Activated CD4-positive, alpha-beta T cell treated with anti-CD3 and anti-CD28 coated beads, Interleukin-2, Interleukin-6, amounts not matched to agents 100 ng/mL and 50 ng/mL, durations not matched to agents 16 hours and 8 hours (primary cell): Measurements from ENCODE around the gene TMEM89.

Experiments
- DNase-seq: peaks from one replicate; pipeline ENCODE4 v3.0.0-alpha.2; 2020

The TMEM89 gene

GRCh38 chr3:48609088-48610005 lies 12.2 kb downstream of the TMEM89 start, which contains the start of gene UQCRC1:
Gene UQCRC1, minus strand, starts transcription at chr3:48609646. Its CDS starts 26 bp downstream, at chr3:48609620.
- peak; percentile 96 for DNase-seq

- DNase-seq, result no peak
These were observed 14.1 kb downstream of the TMEM89 start for GRCh38 chr3:48607519-48607918.

- DNase-seq, result no peak
These were observed 20.0 kb downstream of the TMEM89 start for GRCh38 chr3:48601622-48601994.

- no peak for DNase-seq
These were observed 20.6 kb downstream of the TMEM89 start for GRCh38 chr3:48600711-48601621.

- no peak for DNase-seq
These were observed 21.9 kb downstream of the TMEM89 start for GRCh38 chr3:48599509-48600285.

- no peak for DNase-seq
These were observed 22.5 kb downstream of the TMEM89 start for GRCh38 chr3:48599077-48599501.

- DNase-seq, result no peak
These were observed 23.1 kb downstream of the TMEM89 start for GRCh38 chr3:48598323-48599076.

GRCh38 chr3:48597408-48597800 lies 24.2 kb downstream of the TMEM89 start:
- DNase-seq, result no peak

- DNase-seq, result no peak
These were observed 24.7 kb downstream of the TMEM89 start for GRCh38 chr3:48596676-48597407.

- DNase-seq, result no peak
These were observed 25.4 kb downstream of the TMEM89 start for GRCh38 chr3:48596157-48596556.

GRCh38 chr3:48595526-48596121 lies 25.9 kb downstream of the TMEM89 start:
- DNase-seq, result no peak

- no peak for DNase-seq
These were observed 26.5 kb downstream of the TMEM89 start, which contains the start of gene COL7A1 for GRCh38 chr3:48595075-48595525. Gene COL7A1, minus strand, starts transcription at chr3:48595329. Its CDS starts 170 bp downstream, at chr3:48595159.

GRCh38 chr3:48594417-48595049 lies 27.0 kb downstream of the TMEM89 start:
- no peak for DNase-seq

- no peak for DNase-seq
These were observed 28.2 kb downstream of the TMEM89 start for GRCh38 chr3:48593337-48593736.

- DNase-seq, result no peak
These were observed 29.0 kb downstream of the TMEM89 start for GRCh38 chr3:48592519-48593087.

- no peak for DNase-seq
These were observed 29.6 kb downstream of the TMEM89 start for GRCh38 chr3:48591886-48592518.

GRCh38 chr3:48591436-48591835 lies 30.1 kb downstream of the TMEM89 start:
- no peak for DNase-seq

GRCh38 chr3:48588230-48588629 lies 33.3 kb downstream of the TMEM89 start:
- no peak for DNase-seq

- no peak for DNase-seq
These were observed 33.9 kb downstream of the TMEM89 start for GRCh38 chr3:48587686-48588085.
